Osteoblast (primary cell): Measurements from ENCODE around the gene NEGR1. TPM values are rescaled to one million over a fixed set of nuclear protein-coding genes. Genes with fewer than 3 reads are reported as not detected.

Source experiments
- DNase-seq: peaks from one replicate; pipeline ENCODE4 v3.0.0; 2011; ENCODE audit warnings: low spot score, mixed read lengths; ENCODE audit not compliant: insufficient read length; ENCODE audit errors: missing footprints
- H2AFZ ChIP-seq: 2 replicates; pipeline ENCODE4 v1.6.0; 2011; ENCODE audit warnings: mild to moderate bottlenecking, low read length
- H3K27ac ChIP-seq: 2 replicates; pipeline ENCODE4 v1.5.1; 2011; ENCODE audit warnings: mild to moderate bottlenecking, low read depth, low read length, moderate library complexity
- H3K27me3 ChIP-seq: 2 replicates; pipeline ENCODE4 v1.6.0; 2012; ENCODE audit warnings: mild to moderate bottlenecking, control low read depth, inconsistent platforms, low read length, moderate library complexity; ENCODE audit not compliant: insufficient read depth
- H3K36me3 ChIP-seq: 2 replicates; pipeline ENCODE4 v1.5.1; 2011; ENCODE audit warnings: mild to moderate bottlenecking, low read length, control low read depth, moderate library complexity; ENCODE audit not compliant: insufficient read depth
- H3K4me1 ChIP-seq: 2 replicates; pipeline ENCODE4 v1.5.1; 2011; ENCODE audit warnings: mild to moderate bottlenecking, low read length, control low read depth, moderate library complexity; ENCODE audit not compliant: insufficient read depth
- H3K4me2 ChIP-seq: 2 replicates; pipeline ENCODE4 v1.6.0; 2011; ENCODE audit warnings: mild to moderate bottlenecking, low read length; ENCODE audit not compliant: insufficient read depth
- H3K4me3 ChIP-seq: fragments of 200-600 bp; sonication (generic); 3 replicates; pipeline ENCODE4 v1.5.1; 2012; ENCODE audit warnings: mild to moderate bottlenecking, low read length, inconsistent platforms; ENCODE audit not compliant: insufficient read depth
- H3K79me2 ChIP-seq: 2 replicates; pipeline ENCODE4 v1.6.0; 2012; ENCODE audit warnings: mild to moderate bottlenecking, low read length, control low read depth, inconsistent platforms; ENCODE audit not compliant: insufficient read depth
- H3K9me3 ChIP-seq: 2 replicates; pipeline ENCODE4 v1.5.1; 2011; ENCODE audit warnings: low read depth, low read length, control low read depth
- H4K20me1 ChIP-seq: 2 replicates; pipeline ENCODE4 v1.6.0; 2012; ENCODE audit warnings: mild to moderate bottlenecking, low read length, control low read depth; ENCODE audit not compliant: insufficient read depth
- total RNA-seq: library from RNA; depleted of rRNA; stranded (reverse); fragments of >200 nt; gene quantifications from 2 replicates; pipeline ENCODE4 v1.2.3, GENCODE V29; 2012
- TF ChIP-seq, protein P1 (sequence below): IDR thresholded peaks from 2 replicates; pipeline ENCODE4 v1.5.1; 2011; ENCODE audit warnings: mild to moderate bottlenecking, low read depth, low read length, moderate library complexity; ENCODE audit errors: extremely low read depth

Gene NEGR1
- total RNA-seq, 1 donor, result 18.1 TPM

DNA sequence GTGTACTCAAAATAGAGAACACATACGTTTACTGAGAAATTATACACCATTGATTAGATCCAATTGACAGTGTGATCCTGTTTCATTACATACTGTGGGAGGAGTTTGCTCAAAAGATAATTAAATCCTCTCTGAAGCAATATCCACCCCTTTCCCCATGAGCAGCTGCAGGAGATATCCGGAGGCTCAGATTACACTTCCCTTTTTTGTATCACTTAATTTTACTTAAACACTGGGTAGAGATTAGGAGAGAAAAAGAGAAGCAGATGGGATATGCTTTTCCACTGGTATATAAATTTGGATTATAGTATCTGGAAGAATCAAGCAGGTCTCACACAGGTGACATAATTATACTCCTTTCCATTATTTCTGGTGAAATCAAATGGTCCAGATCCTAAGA lies 868.2 kb downstream of the NEGR1 start:
- no peak for DNase-seq

DNA sequence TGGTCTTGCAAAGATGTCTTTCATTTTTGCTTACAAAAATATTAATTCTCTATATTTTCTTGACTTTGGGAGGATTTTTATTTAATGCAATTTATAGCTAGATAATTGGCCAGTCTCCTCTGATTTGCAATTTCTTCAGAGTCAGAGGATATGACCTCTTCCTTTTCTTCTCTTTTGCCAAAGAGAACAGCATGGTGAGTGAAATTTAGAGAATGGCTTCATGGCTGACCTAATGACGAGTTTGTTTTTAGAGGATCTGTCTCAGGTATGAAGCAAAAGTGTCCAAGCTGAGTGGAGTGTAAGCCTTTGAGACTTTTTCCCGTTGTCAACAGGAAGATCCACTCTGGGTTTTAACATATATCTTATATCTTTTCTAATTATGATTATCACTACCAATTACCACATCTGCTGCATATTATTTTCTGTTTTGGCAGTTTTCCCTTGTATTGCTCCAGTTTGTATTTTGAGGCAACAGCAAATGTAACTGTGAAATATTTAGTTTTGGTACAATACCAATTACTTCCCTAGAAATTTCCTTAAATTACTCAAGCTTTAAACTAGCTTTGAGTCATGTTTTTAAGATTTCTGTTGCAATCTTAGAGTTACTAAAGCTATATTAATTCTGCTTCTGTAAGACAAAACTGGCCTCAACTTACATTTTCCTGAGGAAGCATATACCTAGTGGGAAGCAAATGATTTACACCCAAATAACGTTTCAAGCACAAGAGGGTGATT lies 868.7 kb downstream of the NEGR1 start:
- H3K27ac ChIP-seq, result no peak overlapping the region
- no peaks in the 10 kb centered on the region for H4K20me1 ChIP-seq
- H3K27me3 ChIP-seq, result no peaks in the 10 kb centered on the region
- DNase-seq, result no peak
- no peak overlapping the region for H2AFZ ChIP-seq
- no peaks in the 10 kb centered on the region for H3K9me3 ChIP-seq
- TF ChIP-seq, protein P1, sequence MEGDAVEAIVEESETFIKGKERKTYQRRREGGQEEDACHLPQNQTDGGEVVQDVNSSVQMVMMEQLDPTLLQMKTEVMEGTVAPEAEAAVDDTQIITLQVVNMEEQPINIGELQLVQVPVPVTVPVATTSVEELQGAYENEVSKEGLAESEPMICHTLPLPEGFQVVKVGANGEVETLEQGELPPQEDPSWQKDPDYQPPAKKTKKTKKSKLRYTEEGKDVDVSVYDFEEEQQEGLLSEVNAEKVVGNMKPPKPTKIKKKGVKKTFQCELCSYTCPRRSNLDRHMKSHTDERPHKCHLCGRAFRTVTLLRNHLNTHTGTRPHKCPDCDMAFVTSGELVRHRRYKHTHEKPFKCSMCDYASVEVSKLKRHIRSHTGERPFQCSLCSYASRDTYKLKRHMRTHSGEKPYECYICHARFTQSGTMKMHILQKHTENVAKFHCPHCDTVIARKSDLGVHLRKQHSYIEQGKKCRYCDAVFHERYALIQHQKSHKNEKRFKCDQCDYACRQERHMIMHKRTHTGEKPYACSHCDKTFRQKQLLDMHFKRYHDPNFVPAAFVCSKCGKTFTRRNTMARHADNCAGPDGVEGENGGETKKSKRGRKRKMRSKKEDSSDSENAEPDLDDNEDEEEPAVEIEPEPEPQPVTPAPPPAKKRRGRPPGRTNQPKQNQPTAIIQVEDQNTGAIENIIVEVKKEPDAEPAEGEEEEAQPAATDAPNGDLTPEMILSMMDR, result no peak
- no peaks in the 10 kb centered on the region for H3K79me2 ChIP-seq
- H3K4me1 ChIP-seq, result no peaks in the 10 kb centered on the region
- no peaks in the 10 kb centered on the region for H3K36me3 ChIP-seq
- H3K4me2 ChIP-seq, result no peak overlapping the region
- no peak overlapping the region for H3K4me3 ChIP-seq

More for the DNA sequence above, 868.2 kb downstream of the NEGR1 start:
- TF ChIP-seq, protein P1, result no peak
- Histone ChIP-seq H3K4me3 (no peak overlapping the region), H3K27me3 (no peaks in the 10 kb centered on the region), H4K20me1 (no peaks in the 10 kb centered on the region), H3K4me2 (no peak overlapping the region), H3K9me3 (no peaks in the 10 kb centered on the region), H2AFZ (no peak overlapping the region), H3K36me3 (no peaks in the 10 kb centered on the region), H3K27ac (no peak overlapping the region), H3K4me1 (no peaks in the 10 kb centered on the region), H3K79me2 (no peaks in the 10 kb centered on the region)

DNA sequence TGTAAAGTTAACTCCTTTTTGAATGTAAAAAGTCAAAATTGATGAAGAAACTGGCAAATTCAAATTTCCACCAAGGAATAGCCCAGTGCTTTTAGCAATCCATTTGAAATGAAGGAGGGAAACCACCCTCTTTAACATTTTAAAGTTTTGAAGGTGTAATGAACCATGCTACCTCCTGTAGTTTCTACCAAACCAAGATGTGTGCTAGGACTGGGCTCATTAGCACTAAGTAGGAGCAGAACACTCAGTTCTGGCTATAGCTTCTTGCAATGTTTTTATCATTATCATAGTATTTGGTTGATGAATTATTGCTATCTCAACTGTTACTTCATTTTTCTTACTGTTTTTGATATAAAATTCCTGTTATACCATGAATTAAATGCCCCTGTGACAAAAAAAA lies 882.3 kb downstream of the NEGR1 start:
- Histone ChIP-seq H3K27me3 (no peaks in the 10 kb centered on the region), H2AFZ (no peak overlapping the region), H3K4me3 (no peak overlapping the region), H3K27ac (no peak overlapping the region), H3K4me2 (no peak overlapping the region), H3K36me3 (no peaks in the 10 kb centered on the region), H3K4me1 (no peaks in the 10 kb centered on the region), H3K79me2 (no peaks in the 10 kb centered on the region), H4K20me1 (no peaks in the 10 kb centered on the region), H3K9me3 (no peaks in the 10 kb centered on the region)
- TF ChIP-seq, protein P1, result no peak
- DNase-seq, result no peak

DNA sequence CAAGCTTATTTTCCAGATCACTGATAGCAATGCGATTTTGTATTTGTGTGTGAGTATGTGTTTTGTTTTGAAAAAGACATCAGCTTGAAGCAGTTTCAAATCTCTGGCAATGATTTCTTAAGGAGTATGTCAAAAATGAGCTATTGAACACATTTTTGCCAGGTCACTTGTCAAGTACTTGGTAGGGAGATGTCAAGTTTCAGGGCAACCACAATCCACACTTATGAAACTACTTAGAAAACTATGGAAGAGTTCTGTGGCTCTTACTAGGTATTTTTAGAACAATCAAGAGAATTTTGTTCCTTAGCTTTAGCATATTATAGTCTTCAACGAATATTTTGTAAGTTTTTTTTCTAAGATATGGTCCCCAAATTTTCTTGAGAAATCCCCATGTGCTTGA lies 882.7 kb downstream of the NEGR1 start:
- no peaks in the 10 kb centered on the region for H4K20me1 ChIP-seq

More for the DNA sequence above, 882.7 kb downstream of the NEGR1 start:
- Histone ChIP-seq H3K9me3 (no peaks in the 10 kb centered on the region), H3K27ac (no peak overlapping the region), H3K36me3 (no peaks in the 10 kb centered on the region), H3K27me3 (no peaks in the 10 kb centered on the region), H3K4me3 (no peak overlapping the region), H3K4me1 (no peaks in the 10 kb centered on the region), H3K4me2 (no peak overlapping the region), H2AFZ (no peak overlapping the region), H3K79me2 (no peaks in the 10 kb centered on the region)
- TF ChIP-seq, protein P1, result no peak
- no peak for DNase-seq
